Activated CD4-positive, CD25-positive, alpha-beta regulatory T cell (primary cell): ENCODE results near the gene CPPED1.

Experiments used
- DNase-seq, 4 experiments: peaks; one replicate each; lab custom pipeline; 2025; lab: John Stamatoyannopoulos, UW

Gene CPPED1

DNA sequence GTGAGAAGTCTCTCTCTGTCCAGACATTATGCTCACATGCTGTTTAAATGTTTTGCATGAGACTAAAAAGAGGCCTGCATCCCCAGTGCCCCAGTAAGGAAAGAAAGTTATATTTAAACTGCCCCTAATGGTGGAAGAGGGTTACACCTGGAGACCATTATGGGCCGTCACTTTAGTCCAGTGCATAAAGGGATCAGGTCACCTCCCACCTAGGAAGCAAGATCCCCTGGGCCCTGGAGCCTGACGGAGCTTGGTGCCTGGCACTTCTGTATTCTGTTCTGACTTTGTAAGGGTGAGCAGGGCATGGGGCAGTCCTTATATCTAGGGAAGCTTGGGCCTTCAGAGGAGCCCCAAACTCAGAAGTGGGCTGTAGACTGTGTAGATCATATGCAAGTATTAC is 67.9 kb downstream of the CPPED1 start:
- DNase-seq, result no peak

DNA sequence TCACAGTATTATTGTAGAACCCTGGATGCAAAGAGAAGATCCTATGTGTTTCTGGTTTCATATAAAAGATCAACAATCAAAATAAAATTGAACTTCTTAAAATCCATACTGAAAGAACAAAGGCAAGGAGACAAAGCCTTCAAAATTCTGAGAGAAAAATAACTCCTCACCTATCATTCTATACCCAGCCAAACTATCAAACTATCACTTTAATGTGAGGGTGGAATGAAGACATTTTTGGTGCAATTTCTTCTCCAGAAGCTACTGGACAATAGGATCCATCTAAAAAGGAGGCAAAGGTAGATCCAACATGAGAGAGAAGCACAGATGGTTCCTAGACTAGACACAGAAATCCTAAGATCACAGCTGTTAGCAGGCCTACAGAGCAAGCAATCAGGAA is 71.1 kb downstream of the CPPED1 start:
- no peak for DNase-seq

DNA sequence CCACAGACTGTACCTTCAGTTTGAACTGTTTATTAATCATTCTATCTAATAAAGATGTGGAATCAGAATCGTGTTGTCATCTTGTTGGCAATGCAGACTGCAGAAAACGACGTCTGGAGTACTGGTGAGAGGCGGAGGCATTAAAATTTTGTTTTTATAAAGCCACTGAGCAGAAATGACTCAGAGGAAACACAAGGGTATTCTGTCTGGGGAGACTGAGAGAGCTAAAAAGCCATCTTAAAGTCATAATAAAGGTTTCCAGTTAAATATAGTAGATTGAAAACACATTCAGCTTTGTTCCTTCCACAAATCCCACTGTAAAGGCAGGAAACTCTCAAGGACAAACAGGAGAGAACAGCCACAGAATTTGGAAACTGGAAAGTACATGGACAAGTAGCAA is 74.2 kb downstream of the CPPED1 start:
- DNase-seq, result no peak

DNA sequence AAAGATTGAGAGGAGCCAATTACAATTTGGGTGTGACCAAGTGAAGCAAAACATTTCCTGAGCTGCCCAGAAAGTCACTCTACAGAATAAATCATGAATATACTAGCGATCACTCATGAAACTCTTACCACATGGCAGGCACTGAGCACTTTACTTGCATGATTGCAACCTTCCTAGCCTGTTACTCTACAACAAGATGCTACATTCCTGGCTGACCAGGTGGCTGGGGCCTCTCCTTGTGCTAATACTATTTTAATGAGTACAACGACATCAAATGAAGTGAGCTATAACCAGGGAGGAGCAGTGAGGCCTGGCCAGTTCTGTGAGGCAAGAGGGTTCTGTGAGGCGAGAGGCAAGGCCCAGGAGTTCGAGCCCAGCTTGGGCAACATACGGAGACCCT is 75.2 kb downstream of the CPPED1 start:
- no peak for DNase-seq

DNA sequence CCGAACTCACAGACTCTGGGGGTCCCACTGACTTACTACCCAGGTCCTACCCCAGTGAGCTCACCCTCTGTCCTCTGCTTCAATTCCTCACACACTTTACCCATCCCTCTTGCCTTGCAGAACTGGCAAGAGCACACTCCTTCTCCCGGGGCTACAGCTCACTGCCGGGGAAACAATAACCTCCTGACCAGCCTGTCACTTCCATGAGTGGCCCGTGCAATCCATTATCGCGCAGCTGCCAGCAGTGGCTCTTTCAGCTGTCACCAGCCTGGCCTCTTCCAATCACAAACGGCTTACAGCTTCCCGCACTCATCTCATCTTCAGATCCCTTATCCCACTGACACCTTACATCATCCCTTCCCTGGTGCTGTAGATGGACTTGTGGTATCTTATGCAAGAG is 79.5 kb downstream of the CPPED1 start:
- no peak for DNase-seq

DNA sequence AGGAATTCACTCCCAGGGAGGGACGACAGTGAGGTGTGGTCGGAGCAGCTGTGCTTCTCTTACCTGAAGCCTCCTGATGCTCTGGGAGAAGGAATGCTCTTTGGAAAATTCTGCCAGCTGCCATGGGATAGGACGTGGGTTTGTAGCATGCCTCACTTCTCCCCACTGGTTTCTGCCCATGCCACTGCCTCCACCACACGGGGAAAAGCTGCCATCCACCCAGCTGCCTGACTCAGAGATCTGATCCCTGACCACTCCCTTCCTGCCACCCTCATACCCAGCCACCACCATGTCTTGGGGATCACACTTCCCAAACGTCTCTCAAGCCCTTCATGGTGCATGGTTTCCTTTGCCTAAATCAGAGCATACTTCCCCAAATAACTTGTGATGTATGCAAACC is 80.0 kb downstream of the CPPED1 start:
- no peak for DNase-seq

DNA sequence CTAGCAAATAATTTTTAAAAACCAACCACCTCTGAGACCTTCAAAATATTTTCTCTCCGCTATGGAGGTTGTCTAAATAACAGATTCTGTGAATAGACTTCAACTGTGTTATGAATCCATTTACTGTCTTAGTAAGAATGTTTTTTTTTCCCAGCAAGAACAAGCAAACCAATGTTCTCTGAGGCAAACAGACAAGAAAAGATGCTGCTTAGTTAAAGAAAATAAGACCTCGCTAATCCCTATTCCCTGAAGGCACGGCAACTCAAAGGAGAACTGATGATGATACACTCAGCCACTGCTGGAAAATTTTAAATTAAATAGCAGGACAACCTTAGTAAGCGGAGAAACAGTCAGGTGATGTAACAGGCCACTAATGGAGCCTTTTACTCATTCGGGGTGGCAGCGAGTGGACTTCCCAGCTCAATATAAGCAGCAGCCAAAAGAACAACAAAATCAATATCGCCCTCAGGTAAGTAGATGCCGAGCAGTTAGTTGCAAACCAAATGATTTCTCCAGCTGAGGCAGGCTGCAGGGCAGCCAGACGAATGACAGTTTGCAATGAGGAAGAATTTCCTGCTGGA is 81.8 kb downstream of the CPPED1 start:
- DNase-seq, result no peak

DNA sequence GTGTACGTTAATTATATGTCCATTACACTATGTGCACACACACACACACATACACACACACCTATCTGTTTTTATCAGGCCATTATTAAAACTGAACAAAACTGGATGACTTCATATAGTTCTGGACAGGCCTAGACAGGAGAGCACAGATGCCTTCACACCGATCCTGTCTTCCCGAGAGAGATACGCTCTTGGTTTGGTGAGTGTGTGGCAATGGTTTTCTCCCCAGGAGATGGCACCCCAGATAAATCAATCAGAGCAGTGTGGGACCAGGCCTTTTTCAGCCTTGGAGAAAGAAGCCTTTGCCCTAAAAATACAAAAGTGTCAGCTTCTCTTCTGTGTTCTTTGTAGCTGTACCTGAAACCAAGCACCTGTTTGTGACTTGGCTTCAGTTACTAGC is 83.7 kb downstream of the CPPED1 start:
- DNase-seq, result no peak

DNA sequence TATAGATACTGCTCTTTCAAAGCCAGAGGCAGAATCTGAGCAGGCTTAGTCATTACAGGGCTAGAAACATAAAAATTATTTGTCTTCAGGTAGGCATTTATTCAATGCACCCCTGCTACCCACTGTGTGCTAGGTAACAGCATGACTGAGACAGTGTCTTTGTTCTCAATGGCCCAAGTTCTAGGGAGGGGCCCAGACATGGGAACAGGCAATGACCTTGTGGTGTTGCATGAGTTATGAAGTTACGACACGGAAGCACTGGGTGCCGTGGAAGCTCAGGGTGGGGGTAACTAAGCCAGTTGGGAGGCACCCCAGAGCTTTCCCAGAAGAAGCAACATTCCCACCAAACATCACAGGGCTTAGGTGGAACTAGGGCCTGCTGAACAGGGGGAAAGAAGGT is 87.0 kb downstream of the CPPED1 start:
- DNase-seq, result no peak

DNA sequence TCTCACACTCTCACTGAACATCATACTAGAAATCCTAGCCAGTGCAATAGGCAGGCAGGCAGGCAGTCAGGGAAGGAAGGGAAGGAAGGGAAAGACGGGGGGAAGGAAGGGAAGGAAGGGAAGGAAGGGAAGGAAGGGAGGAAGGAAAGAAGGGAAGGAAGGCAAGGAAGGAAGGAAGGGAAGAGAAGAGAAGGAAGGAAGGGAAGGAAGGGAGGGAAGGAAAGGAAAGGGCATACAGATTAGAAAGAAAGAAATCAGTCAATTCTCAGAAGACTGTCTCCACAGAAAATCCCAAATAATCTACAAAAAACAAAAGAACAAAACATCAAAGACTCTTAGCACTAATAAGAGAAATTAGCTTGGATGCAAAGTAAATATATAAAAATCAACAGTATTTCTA is 93.9 kb downstream of the CPPED1 start:
- DNase-seq, result no peak

DNA sequence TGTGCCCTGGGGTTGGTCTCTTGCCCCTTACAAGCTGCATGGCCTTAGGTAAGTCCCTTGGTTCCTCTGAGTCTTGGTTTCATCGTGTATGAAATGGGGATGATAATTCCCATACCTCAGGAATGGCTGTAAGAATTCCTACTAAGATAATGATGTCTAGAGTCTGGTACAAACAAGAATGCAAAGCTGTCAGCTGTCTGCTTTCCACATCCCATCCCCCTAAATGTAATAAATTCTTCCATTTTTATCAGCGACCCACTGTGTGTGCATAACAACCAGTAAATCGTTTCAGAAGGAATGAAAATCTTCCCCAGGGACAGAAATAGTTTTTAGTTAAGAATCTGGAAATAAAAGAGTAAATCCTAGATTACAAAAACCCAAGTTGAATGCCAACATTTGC is 95.4 kb downstream of the CPPED1 start:
- DNase-seq, result no peak

DNA sequence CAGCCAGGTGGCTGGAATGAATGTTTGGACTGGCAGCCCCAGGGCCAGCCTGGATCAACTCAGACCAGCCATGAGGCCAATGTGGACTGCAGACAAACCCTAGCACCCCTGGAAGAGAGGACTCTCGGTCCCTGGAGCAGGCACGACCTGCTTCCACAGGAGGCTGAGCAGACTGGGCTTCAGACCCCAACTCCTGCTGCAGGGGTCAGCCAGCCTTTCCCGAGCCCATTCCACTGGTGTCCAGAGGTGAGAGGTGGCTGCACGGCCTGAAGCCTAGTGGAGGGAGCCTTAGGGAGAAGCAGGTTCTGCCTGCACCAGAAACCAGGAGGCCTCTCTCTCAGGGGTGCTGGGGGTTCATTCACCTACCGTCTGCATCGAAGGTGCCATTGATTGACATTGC is 97.1 kb downstream of the CPPED1 start:
- no peak for DNase-seq

DNA sequence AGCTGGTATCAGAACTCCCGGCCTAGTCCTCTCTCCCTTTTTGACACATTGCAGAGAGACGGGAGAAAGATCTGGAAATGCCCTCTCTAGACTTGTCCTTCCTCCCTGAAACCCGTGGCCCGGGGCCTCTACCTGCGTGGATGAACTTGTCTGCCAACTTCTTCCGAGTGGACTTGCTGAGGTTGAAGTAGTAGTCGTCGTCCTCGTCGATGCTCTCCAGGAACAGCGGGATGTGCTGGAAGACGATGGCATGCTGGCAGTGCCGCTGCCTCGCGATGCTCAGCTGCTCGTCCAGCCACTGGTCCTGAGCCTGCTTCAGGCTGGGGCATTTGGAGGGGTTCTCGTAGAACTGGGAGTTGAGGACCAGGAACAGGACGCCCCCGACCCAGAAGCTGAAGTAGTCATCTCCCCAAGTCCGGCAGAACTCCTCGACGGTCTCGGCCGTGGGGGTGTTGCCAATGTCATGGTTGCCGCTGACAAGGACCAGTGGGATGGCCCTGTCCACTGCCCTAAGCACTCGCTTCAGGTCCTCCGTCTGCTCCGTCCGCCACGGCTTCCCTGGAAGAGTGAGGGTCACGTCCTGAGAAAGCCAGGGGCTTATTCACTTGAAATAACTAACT is 99.1 kb downstream of the CPPED1 start:
- DNase-seq, result no peak

DNA sequence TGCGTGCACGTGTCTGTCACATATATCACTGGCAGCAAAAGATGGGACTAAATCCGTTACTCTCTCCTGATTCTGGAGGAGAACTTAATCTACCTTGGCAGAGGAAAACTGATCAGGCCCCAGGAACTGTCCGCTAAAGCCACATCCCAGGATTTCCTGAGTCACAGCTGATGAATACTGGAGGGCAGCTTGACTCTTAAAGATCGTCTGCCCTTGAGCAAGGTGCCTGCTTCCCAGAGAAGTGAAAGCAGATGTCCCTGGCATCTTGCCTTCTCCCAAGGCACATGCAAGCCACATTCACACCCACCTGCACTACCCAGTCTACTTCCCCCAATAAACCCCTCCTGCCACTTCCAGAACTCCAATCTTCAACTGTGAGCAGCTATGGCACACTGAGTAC is 99.8 kb downstream of the CPPED1 start:
- DNase-seq, result no peak

DNA sequence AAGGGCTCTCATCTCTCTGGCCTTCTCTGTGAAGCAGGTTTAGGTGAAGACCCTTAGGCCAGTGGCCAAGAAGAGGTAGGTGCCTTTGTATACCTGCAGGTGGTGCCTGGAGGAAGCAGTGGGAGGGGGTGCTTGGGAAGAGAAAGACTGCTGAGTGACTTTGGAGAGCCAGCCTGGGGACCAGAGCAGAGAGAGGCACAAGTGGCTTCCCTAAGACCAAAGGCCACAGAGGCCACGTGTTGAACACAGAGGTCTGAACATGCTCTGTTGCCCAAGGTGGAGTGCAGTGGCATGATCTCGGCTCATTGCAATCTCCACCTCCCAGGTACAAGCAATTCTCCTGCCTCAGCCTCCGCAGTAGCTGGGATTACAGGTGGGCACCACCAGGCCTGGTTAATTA is 103.5 kb downstream of the CPPED1 start:
- DNase-seq, result no peak

DNA sequence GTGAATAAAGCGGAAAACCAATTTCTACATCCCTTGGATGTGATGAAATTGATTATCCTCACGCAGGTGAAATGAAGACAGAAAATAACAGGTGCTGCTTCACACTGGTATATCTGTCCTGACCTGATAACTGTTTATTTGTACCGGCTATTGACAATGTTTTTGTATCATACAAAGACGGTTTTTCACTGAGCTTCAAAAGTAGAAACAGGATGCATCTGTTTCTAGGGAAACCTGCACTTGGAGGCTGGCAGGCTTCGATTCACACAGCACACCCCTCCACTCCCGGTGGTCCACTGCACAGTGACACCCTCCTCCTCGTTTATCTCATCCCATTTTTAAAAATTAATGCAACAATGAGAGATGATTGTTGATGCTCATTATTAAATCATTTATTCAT is 104.5 kb downstream of the CPPED1 start:
- DNase-seq, result no peak

DNA sequence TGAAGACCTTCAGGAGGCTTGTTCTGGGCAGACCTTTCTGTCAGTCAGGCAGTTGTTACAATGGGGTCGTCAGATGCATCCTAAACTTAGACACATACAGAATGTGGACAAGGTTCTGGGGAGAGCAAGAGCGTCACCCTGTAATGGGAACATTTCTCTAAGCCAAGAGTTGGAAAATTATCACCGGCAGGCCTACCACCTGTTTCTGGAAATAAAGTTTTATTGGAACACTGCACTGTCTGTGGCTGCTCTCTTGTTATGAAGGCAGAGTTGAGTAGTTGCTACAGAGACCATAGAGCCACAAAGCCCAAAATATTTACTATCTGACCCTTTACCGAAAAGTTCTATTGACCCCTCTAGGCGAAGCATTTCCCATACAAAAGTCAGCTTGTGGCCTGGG is 106.2 kb downstream of the CPPED1 start:
- DNase-seq, result no peak

DNA sequence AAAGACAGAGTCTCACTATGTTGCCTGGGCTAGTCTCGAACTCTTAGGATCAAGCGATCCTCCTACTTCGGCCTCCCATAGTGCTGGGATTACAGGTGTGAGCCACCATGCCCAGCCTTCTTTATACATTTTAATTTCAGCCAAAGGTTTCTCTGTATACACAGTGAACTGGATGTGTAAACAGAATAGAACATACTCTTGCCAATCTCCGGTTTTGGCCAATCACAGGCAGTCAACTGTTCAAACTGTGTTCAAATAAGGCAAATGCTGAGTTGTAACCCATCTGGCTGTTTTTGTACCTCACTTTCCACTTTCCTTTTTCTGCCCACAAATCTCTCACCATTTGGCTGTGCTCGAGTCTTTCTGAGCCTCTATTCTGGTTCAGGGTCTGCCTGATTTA is 108.2 kb downstream of the CPPED1 start:
- DNase-seq, result no peak

DNA sequence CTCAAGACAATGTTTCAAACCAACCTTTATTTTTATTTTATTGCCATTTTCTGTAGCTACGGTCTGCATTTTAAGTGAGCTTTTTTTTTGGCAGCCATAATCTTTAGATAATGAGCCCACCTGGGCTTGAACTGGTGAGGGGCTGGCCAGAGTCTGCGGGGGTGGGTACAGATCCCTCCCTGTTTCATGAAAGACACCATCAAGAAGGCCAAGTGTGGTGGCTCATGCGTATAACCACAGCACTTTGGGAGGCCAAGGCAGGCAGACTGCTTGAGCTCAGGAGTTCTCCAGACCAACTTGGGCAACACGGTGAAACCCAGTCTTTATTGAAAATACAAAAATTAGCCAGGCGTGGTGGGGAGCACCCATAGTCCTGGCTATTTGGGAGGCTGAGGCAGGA is 113.7 kb downstream of the CPPED1 start:
- no peak for DNase-seq

DNA sequence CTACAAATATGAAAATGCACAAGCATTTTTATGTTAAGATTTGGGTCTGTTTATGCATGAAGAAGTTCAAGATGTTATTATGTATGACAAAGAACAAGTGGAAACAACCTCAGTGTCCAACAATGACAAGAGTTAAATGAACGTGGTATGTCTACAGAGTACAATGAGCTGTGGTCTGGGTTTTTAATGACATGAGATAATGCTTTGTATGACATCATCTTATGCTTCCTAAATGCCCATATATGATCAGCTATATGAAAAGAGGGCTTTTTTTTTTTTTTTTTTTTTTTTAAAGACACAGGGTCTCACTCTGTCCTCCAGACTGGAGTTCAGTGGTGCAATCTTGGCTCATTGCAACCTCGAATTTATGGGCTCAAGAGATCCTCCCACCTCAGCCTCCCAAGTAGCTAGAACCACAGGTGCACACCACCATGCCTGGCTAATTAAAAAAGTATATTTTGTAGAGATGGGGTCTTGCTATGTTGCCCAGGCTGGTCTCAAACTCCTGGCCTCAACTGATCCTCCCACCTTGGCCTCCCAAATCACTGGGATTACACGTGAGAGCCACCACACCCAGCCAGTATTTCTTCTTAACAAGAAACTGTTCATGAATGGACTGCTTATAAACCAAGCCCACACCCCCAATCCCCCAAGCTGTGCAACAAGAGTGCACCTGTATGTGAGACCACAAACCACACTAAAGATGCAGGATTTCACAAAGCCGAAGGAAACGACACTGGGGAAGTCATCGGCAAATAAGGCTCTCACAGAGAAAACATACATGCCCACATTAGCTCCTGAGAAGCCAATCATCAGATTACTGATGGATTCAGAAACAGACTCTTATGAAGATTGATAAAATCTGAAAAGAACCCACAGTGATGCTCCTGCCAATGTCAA is 114.5 kb downstream of the CPPED1 start:
- no peak for DNase-seq

DNA sequence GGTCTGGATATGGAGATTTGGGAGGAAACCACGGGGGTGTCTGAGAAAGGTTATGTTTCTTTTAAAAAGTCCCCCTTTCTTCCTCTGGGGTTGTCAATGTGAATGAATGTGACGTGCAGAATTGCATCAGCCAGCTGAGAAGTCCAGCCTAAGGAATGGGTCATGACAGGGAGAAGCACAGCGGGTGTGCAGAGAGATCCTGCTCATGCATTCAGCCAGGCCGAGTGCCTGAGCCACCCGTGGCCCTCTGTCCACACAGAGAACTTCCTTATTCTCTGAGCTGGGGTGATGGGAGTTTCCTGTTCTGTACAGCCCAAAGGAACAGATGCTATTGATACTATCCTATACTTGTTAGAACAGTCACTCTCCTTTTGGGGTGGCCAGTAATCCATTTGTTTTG is 117.9 kb downstream of the CPPED1 start:
- no peak for DNase-seq

DNA sequence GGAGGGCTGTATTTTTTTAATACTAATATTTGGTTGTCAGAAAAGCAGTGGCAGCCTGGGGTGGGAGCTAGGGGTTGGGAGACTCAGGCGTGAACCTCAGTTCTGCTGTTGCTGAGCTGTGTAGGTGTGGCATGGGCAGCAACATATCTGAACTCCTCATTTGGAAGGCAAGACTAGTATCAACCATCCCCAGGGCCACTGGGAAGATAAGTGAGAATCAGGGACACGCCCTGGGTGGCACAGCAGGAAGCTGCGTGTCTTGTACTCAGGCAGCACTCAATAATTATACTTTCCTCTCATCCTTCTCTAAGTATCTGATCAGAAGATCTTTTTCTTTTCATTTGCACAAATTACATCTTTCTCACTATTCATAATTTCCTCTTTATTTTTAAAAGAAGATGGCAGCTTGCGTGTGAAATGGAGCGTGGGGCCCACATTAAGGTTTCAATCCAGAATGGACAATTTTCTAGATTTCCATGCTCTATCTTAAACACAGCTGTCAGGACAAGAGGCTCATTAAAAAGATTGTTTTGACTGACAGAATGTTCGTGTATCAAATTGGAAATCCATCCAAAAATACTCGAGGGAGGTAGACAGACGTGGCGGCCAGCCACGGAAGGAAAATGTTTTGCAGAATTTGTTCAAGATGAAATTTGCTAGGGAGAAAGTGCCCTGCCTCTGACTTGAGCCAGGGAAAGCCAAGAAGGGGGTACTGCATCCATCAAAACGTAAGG is 121.1 kb downstream of the CPPED1 start:
- no peak for DNase-seq

DNA sequence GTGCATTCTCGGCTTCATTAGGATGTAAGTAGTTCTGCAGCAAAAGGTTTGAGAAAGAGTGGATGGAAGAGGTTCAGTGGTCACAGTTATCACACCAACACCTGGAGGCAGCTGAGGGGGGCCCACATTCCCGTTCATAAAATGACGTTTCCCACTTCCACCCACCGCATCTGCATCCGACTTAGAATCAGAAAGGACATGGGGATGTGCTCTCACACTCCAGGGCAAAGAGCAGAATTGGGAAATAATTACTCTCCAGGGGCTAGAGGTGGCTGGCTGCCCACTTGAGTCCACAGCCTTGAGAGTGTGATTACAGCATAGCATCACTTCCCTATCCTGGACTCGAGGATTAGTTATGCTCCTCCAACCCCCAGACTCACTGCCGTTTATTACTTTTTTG is 122.0 kb downstream of the CPPED1 start:
- no peak for DNase-seq
